ENCODE data around the gene TBC1D2B.

The TBC1D2B gene

GRCh38 chr15:78071383-78071782 lies 6.1 kb downstream of the TBC1D2B start:
- no peak for DNase-seq

GRCh38 chr15:78070049-78070700 lies 7.3 kb downstream of the TBC1D2B start:
- no peak for DNase-seq

- DNase-seq: no peak
These were observed 8.0 kb downstream of the TBC1D2B start for GRCh38 chr15:78069462-78070029.

GRCh38 chr15:78069052-78069414 lies 8.5 kb downstream of the TBC1D2B start:
- no peak for DNase-seq

- DNase-seq: no peak
These were observed 9.9 kb downstream of the TBC1D2B start for GRCh38 chr15:78067328-78068228.

- no peak for DNase-seq
These were observed 11.3 kb downstream of the TBC1D2B start for GRCh38 chr15:78065973-78066946.

GRCh38 chr15:78065284-78065872 lies 12.1 kb downstream of the TBC1D2B start:
- no peak for DNase-seq

GRCh38 chr15:78064544-78064943 lies 13.0 kb downstream of the TBC1D2B start:
- DNase-seq: no peak

- no peak for DNase-seq
These were observed 13.5 kb downstream of the TBC1D2B start for GRCh38 chr15:78063970-78064385.

GRCh38 chr15:78063217-78063616 lies 14.3 kb downstream of the TBC1D2B start:
- DNase-seq: no peak

- DNase-seq: peak; percentile 46
These were observed 15.5 kb downstream of the TBC1D2B start for GRCh38 chr15:78061963-78062427.

GRCh38 chr15:78060232-78060631 lies 17.3 kb downstream of the TBC1D2B start:
- DNase-seq: peak; percentile 19

GRCh38 chr15:78059110-78059839 lies 18.2 kb downstream of the TBC1D2B start:
- DNase-seq: peak; percentile 16

GRCh38 chr15:78058401-78058935 lies 19.0 kb downstream of the TBC1D2B start:
- DNase-seq: peak; percentile 19

GRCh38 chr15:78057803-78058202 lies 19.7 kb downstream of the TBC1D2B start:
- no peak for DNase-seq

- DNase-seq: peak; percentile 52
These were observed 20.7 kb downstream of the TBC1D2B start for GRCh38 chr15:78056714-78057269.

- no peak for DNase-seq
These were observed 21.4 kb downstream of the TBC1D2B start for GRCh38 chr15:78055919-78056713.

GRCh38 chr15:78054966-78055365 lies 22.5 kb downstream of the TBC1D2B start:
- no peak for DNase-seq

GRCh38 chr15:78054518-78054917 lies 23.0 kb downstream of the TBC1D2B start:
- DNase-seq: no peak

- no peak for DNase-seq
These were observed 25.0 kb downstream of the TBC1D2B start for GRCh38 chr15:78052545-78052944.

All from activated T-cell treated with anti-CD3 and anti-CD28 coated beads, Interleukin-2, amount 50 U/mL, for 1 hour (primary cell).